D721Med (cell line): ENCODE results near the gene SLC2A6.

Source experiments
- DNase-seq: peaks from one replicate; pipeline ENCODE4 v3.0.0; 2011; ENCODE audit warnings: low spot score; ENCODE audit not compliant: insufficient read length
- FAIRE-seq: peaks from 2 replicates; lab custom pipeline; 2011; peaks lifted over from hg19 to GRCh38; lab: Jason Lieb, UNC
- TF ChIP-seq, protein P1 (sequence below): IDR thresholded peaks from 2 replicates; pipeline ENCODE4 v1.5.1; 2012; ENCODE audit warnings: mild to moderate bottlenecking, control low read depth; ENCODE audit not compliant: insufficient read depth; ENCODE audit errors: missing control alignments

SLC2A6 gene

DNA sequence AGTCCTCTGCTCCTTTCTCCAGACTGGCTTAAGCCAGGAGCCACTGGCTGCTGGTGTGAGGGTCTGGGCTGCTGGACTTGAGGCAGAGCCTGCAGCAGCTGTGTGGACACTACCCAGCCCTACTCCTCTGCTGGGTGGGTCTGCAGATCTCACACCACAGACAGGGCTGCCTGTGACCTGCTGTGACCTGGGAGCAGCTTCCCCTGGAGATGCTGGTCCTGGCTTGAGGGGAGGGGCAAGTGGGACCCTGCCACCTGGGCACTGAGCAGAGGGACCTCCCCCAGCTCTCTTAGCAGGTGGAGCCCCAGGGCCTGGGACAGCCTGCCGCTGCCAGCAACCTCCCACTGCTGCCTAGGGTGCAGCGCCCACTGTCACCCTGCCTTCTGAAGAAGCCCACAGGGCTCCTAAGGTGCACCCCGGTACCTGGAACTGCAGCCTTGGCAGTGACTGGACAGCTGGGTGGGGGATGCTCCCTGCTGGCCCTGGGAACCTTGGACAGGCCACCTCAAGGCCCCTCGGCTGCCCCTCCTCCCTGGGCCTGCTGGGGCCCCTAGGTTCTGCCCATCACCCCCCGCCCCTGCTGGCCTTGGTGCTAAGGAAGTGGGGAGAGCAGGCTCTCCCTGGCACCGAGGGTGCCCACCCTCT lies 10.0 kb downstream of the SLC2A6 start:
- FAIRE-seq (no peak), DNase-seq (no peak)
- TF ChIP-seq, protein P1, sequence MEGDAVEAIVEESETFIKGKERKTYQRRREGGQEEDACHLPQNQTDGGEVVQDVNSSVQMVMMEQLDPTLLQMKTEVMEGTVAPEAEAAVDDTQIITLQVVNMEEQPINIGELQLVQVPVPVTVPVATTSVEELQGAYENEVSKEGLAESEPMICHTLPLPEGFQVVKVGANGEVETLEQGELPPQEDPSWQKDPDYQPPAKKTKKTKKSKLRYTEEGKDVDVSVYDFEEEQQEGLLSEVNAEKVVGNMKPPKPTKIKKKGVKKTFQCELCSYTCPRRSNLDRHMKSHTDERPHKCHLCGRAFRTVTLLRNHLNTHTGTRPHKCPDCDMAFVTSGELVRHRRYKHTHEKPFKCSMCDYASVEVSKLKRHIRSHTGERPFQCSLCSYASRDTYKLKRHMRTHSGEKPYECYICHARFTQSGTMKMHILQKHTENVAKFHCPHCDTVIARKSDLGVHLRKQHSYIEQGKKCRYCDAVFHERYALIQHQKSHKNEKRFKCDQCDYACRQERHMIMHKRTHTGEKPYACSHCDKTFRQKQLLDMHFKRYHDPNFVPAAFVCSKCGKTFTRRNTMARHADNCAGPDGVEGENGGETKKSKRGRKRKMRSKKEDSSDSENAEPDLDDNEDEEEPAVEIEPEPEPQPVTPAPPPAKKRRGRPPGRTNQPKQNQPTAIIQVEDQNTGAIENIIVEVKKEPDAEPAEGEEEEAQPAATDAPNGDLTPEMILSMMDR: no peak

DNA sequence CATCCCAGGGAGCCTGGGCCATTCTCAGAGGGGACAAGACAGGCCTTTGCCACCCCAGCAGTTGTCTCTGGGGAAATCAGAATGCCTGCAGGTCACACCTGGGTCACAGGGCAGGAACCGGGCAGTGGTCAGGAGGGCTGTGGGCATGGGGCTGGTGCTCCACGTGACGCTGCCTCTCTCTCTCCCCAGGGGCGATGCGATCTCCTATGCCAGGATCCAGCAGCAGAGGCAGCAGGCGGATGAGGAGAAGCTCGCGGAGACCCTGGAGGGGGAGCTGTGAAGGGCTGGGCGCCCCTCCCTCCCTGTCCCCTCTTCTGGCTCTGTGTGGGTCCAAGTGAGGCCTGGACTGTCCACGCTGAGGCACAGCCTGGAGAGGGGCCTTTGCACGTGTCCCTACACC lies 10.5 kb downstream of the SLC2A6 start:
- FAIRE-seq (no peak), DNase-seq (no peak)
- TF ChIP-seq, protein P1: no peak

DNA sequence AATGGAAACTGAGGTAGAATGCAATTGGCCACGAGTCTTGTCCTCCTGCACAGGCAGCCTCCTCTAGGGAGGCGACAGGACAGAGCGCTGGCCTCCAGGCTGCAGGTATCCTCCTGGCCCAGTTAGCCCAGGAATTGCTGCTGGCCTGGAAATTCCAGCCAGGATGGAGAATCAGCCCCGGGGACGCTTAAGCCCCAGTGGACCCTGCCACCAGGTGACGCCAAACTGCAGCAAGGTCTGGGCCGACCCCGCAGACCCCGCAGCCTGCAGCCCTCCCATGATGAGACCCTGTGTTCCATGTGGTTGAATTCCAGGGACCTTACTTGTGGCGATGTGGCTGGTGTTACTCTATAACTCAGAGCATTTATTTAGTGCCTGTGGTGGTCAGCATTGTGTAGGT lies 11.8 kb downstream of the SLC2A6 start:
- FAIRE-seq: no peak
- TF ChIP-seq, protein P1: no peak
- DNase-seq: no peak

DNA sequence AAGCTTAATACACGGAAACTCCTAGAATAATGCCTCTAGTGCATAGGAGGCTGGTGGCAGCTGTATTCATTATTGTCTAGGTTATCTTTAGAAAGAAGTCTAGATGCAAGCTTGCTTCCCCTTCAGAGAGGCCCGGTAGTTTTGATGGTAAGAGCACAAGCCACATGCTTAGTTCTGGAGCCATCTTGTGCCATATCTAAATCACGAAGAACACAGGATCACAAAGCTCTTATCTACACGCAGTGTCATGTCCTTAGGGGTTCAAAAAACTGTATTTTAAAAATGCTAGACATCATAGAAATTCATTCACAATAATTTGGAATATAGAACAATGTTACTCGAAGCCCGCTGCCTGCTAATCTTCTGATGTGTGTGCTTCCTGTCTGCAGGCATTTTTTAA lies 12.9 kb downstream of the SLC2A6 start:
- TF ChIP-seq, protein P1: no peak
- DNase-seq: no peak
- FAIRE-seq: no peak

DNA sequence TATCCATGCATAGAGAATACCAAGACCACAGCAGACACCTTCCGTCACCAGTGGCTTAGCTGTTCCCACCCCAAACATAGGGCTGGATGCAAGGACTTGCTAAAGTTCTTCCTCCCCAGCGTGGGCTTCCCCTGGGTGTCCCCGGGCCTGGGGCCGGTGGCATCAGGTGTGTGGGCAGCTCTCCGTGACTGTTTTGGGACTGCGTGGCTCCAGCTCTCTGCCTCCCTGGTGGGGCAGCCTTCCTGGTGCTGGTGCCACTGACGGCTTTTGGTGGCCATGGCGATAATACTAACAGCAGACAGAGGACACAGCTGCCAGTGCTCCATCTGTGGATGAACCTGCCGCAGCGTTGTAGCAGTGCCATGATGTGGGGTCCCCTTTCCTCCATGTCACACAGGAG lies 14.3 kb downstream of the SLC2A6 start:
- no peak for FAIRE-seq
- TF ChIP-seq, protein P1: no peak
- no peak for DNase-seq

DNA sequence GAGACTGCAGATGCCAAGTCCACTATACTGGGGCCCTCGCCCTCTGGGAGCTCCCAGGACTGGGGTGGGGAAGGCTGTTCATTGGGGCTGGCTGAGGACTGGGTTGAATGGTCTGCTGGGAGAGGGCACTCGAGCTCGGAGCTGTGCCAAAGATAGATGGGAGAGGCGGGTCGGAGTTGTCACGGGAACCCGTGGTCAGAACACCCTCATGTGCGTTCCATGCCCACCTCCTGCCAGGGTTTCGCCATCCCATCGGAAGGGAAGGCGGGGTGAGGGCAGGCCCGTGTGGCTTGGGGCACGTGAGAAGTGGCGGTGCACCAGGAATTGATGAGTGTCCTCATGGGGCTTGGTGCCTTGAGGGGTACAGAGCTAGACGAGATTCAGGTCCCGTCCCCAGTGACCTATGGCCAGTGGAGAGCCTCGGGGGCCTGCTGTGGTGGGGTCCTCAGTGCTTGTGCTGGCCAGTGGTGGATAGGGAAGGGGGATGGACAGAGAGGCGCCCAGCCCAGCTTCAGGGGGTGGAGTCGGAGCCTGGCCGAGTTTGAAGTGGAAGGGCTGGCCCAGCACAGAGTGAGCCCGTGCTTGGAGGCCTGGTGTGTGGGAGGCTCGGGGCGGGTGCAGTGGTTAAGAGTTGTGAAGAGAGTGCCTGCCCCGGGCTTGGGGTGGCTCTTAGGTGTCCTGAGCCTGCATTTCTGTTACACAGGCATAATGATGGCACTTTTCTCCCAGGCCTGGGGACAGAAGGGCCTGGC lies 14.9 kb downstream of the SLC2A6 start:
- DNase-seq: no peak
- no peak for FAIRE-seq
- TF ChIP-seq, protein P1: no peak
